GM10847 (cell line): ENCODE measurements around the gene SIRPA.

Source experiments
- POLR2A ChIP-seq: IDR thresholded peaks from 2 replicates; pipeline ENCODE4 v1.6.1; 2011; ENCODE audit not compliant: insufficient read length; ENCODE audit errors: extremely low read depth

SIRPA gene

GRCh38 chr20:1929460-1929859 is 34.3 kb downstream of the SIRPA start:
- no peak for TF ChIP-seq POLR2A

- no peak for TF ChIP-seq POLR2A
Measured at GRCh38 chr20:1930165-1930564, 35.0 kb downstream of the SIRPA start.

- TF ChIP-seq POLR2A = no peak
Measured at GRCh38 chr20:1931830-1932229, 36.6 kb downstream of the SIRPA start.

GRCh38 chr20:1932971-1933370 is 37.8 kb downstream of the SIRPA start:
- TF ChIP-seq POLR2A = no peak

GRCh38 chr20:1933465-1933870 is 38.3 kb downstream of the SIRPA start:
- TF ChIP-seq POLR2A = no peak

- TF ChIP-seq POLR2A = no peak
Measured at GRCh38 chr20:1934156-1934555, 38.9 kb downstream of the SIRPA start.

GRCh38 chr20:1934721-1935573 is 39.7 kb downstream of the SIRPA start:
- TF ChIP-seq POLR2A = no peak

GRCh38 chr20:1935696-1936366 is 40.6 kb downstream of the SIRPA start:
- TF ChIP-seq POLR2A = no peak

GRCh38 chr20:1937316-1937976 is 42.2 kb downstream of the SIRPA start:
- no peak for TF ChIP-seq POLR2A

GRCh38 chr20:1938464-1939269 is 43.5 kb downstream of the SIRPA start:
- TF ChIP-seq POLR2A = no peak

GRCh38 chr20:1939270-1939595 is 44.0 kb downstream of the SIRPA start:
- TF ChIP-seq POLR2A = no peak

- TF ChIP-seq POLR2A = no peak
Measured at GRCh38 chr20:1940581-1940980, 45.4 kb downstream of the SIRPA start.

GRCh38 chr20:1941226-1941625 is 46.0 kb downstream of the SIRPA start:
- no peak for TF ChIP-seq POLR2A

GRCh38 chr20:1942061-1942460 is 46.9 kb downstream of the SIRPA start:
- TF ChIP-seq POLR2A = no peak
